GM19372 (cell line): ENCODE results near the gene KIAA1549.
A peak's percentile ranks its signal among the peaks of the same experiment; 100 is the strongest.
"Not testable (repeated sequence)": the region's sequence is repeated elsewhere in the genome, so short reads cannot be mapped to it uniquely, and the experiment has no call there.

Experiments used
- ATAC-seq: cut with Tn5 transposase; IDR thresholded peaks from one replicate; pipeline ENCODE4 v1.9.1; 2021; ENCODE audit warnings: mild to moderate bottlenecking, low read depth, moderate library complexity; ENCODE audit not compliant: unreplicated experiment

The KIAA1549 gene

DNA sequence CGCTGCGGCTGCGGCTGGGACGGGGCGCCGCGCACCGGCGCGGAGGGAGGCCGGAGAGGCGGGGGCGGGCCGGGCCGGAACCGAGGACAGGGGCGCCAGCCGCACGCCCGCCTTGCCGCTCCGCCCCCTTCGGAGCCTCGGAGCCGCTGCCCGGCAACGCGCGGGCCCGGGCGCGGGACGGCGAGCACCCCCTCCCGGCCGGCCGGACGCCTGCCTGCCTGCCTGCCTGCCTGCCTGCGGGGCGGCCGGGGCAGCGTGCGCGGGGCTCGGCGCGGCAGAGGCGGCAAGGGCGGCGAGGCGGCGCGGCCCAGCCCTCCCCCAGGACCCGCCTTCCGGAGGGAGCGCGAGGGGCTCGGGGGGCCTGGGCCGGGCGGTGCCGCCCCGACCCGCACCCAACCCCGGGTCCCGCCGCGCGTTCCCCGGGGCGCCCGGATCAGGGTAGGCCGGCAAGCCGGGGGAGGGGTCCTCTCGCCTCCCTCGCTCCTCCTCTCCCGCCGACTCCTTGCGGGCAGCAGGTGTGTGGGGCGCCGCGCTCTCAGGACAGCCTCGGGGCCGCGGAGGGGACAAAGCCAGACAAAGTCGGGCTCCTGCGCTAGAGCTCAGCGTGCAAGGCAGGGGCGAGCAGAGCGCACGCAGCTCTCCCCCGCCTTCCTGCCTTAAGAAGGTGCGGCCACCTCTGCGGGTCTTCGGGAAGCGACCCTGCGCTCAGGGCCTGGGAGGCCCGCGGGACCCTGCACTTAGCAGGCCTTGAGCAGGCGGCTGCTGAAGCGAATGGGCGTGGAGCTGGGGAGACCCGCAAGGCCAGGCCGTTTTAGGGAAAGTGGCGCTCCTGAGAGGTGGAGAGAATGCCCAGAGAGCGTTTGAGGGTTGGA, at the start of gene KIAA1549:
KIAA1549 (minus strand) TSS at position 58 of the 872 bp plus-strand sequence. CDS start 120 bp downstream, outside the sequence.
- ATAC-seq, result peak; percentile 82

DNA sequence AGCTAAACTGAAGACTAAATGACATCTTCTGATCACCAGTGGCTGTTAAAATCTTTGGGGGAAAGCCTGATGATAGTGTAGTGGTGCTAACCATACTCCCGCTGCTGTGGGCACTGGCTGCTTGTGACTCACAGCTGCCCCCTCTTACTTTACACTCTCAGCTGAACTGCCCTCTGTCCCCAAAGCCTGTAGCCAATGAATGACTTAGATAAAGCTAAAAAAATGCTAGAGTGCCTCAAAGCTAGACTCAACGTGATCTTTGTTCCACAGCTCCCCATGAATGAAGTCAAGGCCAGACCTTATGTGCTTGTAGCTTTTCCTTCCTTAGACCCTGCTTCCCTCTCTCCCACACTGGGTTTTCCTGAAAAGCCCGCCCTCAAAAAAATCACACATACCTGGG, 48.2 kb upstream of the KIAA1549 start:
- no peak for ATAC-seq

GRCh38 chr7:139026551-139026950, 45.4 kb upstream of the KIAA1549 start:
- no peak for ATAC-seq

- not testable (repeated sequence) for ATAC-seq
Measured at GRCh38 chr7:139025861-139026260, 44.7 kb upstream of the KIAA1549 start.

GRCh38 chr7:139023076-139023475, 41.9 kb upstream of the KIAA1549 start:
- ATAC-seq, result no peak

GRCh38 chr7:139022286-139022685, 41.1 kb upstream of the KIAA1549 start:
- ATAC-seq, result no peak

GRCh38 chr7:139018910-139019309, 37.7 kb upstream of the KIAA1549 start:
- ATAC-seq, result no peak

DNA sequence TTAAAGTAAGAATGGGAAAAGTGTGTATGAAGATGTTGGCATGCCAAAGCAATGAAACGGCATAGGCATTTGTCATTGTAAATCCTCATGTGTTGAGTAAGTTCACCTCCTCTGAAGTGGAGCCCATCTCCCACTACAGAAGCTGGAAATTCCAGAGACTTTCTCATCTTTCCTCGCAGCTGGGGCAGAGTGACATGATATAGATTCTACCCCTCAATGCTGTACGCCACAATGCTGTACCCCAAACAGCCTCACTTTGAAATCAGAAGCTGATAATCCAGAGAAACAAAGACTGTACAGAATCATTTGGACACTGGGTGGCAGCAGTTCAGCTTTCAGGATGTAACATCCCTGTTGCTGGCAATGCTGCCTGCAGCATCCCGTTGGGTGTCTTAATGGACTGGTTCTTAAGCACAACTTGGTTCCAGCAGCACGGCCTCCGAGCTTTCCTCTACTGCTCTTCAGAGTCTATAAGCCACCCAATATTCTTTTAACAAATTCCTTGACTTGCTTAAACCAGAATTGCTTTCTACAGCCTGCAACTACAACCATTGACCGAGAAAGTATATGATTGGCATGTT, 35.8 kb upstream of the KIAA1549 start:
- ATAC-seq, result peak; percentile 79

DNA sequence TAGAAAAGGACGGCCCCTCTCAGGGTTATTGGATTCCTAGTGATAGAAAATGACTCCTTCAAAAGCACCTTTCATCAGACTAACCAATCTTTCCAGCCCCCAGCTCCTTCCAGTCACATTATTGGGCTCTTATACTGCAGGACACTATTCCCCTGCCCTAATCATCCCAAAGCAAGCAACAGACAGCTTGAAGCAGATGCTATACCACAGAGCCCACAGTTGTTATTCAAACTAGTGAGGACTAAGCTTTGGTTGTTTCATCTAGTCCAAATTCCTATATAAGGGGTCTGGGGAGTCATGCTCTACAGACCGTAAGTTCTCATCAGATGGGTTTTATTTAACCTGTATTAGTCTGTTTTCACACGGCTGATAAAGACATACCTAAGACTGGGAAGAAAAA, 30.2 kb upstream of the KIAA1549 start:
- no peak for ATAC-seq

DNA sequence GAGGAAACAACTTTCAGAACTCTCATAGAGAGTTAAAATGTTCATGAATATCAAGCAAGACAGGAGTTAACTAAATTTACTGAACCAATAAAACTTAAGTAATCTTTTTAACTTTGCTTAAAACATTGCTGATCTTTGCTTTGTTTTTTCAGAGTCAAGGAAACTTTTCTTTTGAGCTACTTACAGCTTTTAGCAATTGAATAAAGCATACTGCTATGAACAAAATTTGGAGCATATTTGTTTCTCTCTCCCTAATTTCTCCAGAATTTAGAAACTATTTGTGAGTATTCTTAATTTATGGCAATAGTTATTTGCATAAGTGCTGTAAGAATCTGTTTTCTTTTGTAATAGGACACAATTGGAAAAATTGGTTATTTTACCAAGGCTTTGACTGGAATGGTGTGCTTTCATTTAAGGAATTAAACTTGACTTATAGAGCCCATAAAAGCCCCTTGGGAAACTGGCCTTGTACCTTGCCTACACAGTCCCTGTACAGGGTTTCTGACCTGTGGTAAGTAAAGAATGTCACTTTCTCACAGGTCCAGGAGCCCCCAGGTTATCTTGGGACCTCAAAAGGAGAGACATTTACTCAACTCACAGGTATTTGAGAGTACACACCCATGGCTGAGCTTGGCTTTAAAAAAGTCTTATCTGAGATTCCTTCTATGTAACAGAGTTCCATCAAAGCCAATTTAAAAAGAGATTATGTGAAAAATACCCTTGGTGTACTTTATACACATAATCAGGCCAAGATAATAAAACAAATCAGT, 23.3 kb upstream of the KIAA1549 start:
- no peak for ATAC-seq

GRCh38 chr7:138999414-138999813, 18.2 kb upstream of the KIAA1549 start:
- ATAC-seq, result no peak

DNA sequence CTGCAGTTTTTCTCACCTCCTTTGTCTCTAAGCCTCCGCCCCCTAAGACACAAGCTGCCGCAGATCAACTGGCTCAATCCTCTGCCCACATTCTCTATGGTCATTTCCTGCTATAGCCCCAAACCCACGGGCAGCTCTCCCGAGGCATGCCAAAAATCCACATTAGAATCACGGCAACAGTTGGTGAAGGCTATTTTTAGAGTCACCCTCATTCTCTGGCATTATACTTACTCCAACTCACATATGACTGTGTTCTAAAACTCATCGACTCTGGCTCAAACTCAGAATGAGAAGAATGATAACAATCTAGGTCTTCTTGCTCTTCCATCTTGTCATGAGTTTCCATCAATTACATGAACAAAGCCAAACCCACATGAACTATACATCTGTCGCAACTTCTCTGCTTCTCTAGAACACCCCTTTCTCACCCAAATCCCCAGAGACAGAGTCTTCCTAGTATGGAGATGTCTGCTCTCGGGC, 10.9 kb upstream of the KIAA1549 start:
- no peak for ATAC-seq

GRCh38 chr7:138987686-138988085, 6.5 kb upstream of the KIAA1549 start:
- ATAC-seq, result no peak

DNA sequence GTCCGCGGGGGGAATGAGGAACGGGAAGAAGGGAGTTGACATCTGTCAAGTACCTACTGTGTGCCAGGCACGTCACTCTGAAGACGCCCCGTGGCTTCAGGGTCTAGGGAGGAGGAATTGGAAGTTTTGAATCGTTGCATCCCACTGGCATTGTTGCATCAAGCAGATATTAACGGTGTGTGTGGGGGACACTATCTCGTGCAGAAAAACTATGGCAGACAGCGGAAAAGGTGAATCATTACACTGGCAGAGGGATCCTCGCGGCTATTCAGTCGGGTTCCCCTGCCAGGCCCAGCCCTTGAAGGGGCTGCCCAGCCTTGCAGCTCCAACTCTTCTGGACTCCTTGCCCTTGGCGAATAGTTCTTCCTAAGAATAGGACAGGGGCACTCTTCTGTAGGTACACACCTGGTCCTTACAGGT, 1.0 kb upstream of the KIAA1549 start:
- ATAC-seq, result no peak

GRCh38 chr7:138980563-138981291, 462 bp downstream of the KIAA1549 start:
- ATAC-seq, result peak; percentile 49

DNA sequence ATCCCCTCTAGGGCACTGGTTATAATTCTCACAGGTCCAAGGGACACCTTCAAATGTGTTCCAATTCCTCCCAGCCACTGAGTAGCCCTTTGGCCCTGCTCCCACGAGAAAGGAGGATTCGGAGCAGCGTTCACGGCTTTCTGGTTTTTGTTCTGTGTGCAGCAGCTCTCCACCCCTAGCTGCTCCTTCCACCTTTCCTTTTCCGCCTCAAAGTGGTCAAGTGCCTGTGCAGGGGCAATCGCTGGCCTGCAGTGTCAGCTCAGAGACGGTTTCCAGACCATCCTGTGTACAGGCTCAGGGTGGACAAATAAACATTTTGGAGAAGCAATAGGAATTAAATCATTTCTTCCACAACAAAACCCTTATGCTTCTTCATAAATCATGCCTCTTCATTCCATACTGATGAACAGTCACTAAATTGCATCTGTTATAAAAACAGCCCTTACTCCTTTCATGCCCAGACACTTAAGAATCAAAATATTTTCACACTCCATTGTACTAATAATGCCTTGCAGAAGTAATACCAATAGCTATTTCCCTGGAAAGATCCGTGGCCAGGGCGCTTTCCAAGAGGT, 1.1 kb downstream of the KIAA1549 start:
- no peak for ATAC-seq

DNA sequence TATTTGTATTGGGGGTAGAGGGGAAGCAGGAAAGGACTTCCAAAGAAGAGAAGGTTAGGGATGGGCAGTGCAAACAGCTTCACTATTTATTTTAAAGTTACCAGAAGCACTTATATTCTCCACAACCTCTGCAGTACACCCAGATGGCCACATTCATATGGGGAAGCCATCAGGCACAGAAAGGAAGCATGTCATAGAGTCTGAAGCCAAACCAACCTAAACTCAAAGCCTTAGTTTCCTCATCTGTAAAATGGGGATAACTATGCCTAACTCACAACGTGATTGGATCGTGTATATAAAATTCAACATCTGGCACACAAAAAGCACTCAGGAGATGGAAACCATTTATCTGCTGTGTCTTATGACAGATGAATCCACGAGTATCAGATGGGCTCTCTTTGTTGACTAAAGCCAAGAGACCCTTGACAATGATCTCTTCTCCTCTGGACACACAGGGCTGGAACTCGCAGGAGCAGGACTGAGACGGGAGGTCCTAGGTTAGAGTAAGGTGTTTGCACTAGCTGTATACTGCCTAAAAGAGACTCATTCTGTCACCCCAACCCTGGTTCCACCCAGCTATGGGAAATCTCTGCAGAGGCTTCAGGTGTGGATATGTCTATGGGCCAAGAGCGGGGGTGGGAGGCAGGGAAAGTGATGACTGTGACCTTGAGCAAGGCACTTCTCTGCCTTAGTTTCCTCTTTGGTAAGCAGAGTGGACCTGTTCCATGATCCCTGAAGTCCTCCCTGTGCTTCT, 1.8 kb downstream of the KIAA1549 start:
- ATAC-seq, result no peak

GRCh38 chr7:138978541-138979184, 2.5 kb downstream of the KIAA1549 start:
- no peak for ATAC-seq

DNA sequence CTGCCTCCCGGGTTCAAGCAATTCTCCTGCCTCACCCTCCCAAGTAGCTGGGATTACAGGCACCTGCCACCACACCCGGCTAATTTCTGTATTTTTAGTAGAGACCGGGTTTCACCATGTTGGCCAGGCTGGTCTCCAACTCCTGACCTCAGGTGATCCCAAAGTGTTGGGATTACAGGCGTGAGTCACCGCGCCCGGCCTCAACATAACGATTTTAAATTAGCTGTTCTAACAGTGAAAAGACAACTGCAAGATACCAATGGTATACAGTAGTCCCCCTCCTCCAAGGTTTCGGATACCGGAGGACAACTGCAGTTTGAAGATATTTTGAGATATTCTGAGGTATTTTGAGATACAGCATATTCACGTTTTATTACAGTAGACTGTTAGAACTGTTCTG, 5.0 kb downstream of the KIAA1549 start:
- not testable (repeated sequence) for ATAC-seq
